ENCODE data around the gene ROR1. TPM values are rescaled to one million over a fixed set of nuclear protein-coding genes. Genes with fewer than 3 reads are reported as not detected.
A peak's percentile ranks its signal among the peaks of the same experiment; 100 is the strongest.

ROR1 gene
- total RNA-seq, 1 experiment from 2014 or later, result 4.1 TPM

- DNase-seq (ENCODE audit: low spot score), result no peak
These were observed 278.0 kb downstream of the ROR1 start for GRCh38 chr1:64051796-64052195.

- DNase-seq (ENCODE audit: low spot score), result no peak
These were observed 279.0 kb downstream of the ROR1 start for GRCh38 chr1:64052777-64053176.

GRCh38 chr1:64055310-64055709, 281.5 kb downstream of the ROR1 start:
- DNase-seq (ENCODE audit: low spot score), result no peak

GRCh38 chr1:64059556-64059955, 285.7 kb downstream of the ROR1 start:
- DNase-seq (ENCODE audit: low spot score), result no peak

- no peak for DNase-seq (ENCODE audit: low spot score)
These were observed 286.9 kb downstream of the ROR1 start for GRCh38 chr1:64060611-64061302.

GRCh38 chr1:64061430-64062104, 287.8 kb downstream of the ROR1 start:
- no peak for DNase-seq (ENCODE audit: low spot score)

- DNase-seq (ENCODE audit: low spot score), result no peak
These were observed 288.7 kb downstream of the ROR1 start for GRCh38 chr1:64062529-64062928.

- no peak for DNase-seq (ENCODE audit: low spot score)
These were observed 289.2 kb downstream of the ROR1 start for GRCh38 chr1:64062941-64063581.

GRCh38 chr1:64065571-64065970, 291.8 kb downstream of the ROR1 start:
- no peak for DNase-seq (ENCODE audit: low spot score)

- peak; percentile 82 for DNase-seq (ENCODE audit: low spot score)
These were observed 298.4 kb downstream of the ROR1 start for GRCh38 chr1:64072089-64072793.

- no peak for DNase-seq (ENCODE audit: low spot score)
These were observed 299.9 kb downstream of the ROR1 start for GRCh38 chr1:64073705-64074104.

- no peak for DNase-seq (ENCODE audit: low spot score)
These were observed 300.9 kb downstream of the ROR1 start for GRCh38 chr1:64074767-64075166.

- DNase-seq (ENCODE audit: low spot score), result no peak
These were observed 303.6 kb downstream of the ROR1 start for GRCh38 chr1:64077281-64077940.

- no peak for DNase-seq (ENCODE audit: low spot score)
These were observed 307.2 kb downstream of the ROR1 start for GRCh38 chr1:64080941-64081562.

GRCh38 chr1:64082459-64082858, 308.6 kb downstream of the ROR1 start:
- peak; percentile 51 for DNase-seq (ENCODE audit: low spot score)

- DNase-seq (ENCODE audit: low spot score), result no peak
These were observed 310.6 kb downstream of the ROR1 start for GRCh38 chr1:64084451-64084850.

- DNase-seq (ENCODE audit: low spot score), result peak; percentile 86
These were observed 314.0 kb downstream of the ROR1 start for GRCh38 chr1:64087768-64088167.

- DNase-seq (ENCODE audit: low spot score), result no peak
These were observed 316.6 kb downstream of the ROR1 start for GRCh38 chr1:64090436-64090835.

GRCh38 chr1:64092851-64093371, 319.1 kb downstream of the ROR1 start:
- DNase-seq (ENCODE audit: low spot score), result no peak

GRCh38 chr1:64093941-64094340, 320.1 kb downstream of the ROR1 start:
- DNase-seq (ENCODE audit: low spot score), result peak; percentile 31

GRCh38 chr1:64095832-64096231, 322.0 kb downstream of the ROR1 start:
- DNase-seq (ENCODE audit: low spot score), result no peak

All from H4 (cell line).